NCI-H187 (cell line): ENCODE measurements around the gene ARRB1.

Source experiments
- DNase-seq, 2 experiments: peaks; one replicate each; lab custom pipeline; 2025; lab: John Stamatoyannopoulos, UW

The ARRB1 gene

DNA sequence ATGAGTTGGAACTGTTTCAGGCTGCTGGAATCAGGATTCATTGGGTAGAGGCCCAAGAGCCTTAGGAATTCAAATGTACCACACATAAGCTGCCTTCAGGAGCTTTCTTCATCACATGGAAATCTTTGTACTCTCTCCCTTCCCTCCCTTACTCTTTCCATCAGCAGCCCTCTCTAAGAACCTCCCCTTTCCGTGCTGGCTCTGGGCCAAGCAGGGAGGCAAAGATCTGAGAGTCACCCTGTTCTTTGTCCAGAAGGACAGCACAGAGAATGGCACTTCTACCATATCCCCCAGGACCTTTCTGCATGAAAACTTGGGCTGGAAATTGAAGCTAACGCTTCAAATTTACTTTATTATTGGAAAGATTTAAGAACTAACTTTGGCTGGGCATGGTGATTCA lies 131.6 kb downstream of the ARRB1 start:
- no peak for DNase-seq

DNA sequence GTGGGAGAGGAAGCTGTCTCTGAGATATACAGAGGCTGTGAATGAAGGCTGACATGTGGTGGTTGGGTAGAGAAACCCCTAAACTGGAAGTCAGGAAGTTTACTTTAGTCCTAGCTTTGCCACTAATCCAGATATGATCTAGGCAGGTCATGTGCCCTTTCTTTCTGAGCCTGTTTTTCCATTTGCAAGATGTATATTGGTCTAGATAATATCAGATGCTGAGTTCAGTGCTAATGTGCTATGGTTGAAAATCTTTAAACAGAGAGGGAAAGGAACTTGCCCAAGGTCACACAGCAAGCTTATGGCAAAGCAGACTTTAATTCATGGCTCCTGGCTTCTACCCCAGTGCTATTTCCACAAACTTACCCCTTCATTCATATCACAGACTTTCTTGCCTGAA lies 136.6 kb downstream of the ARRB1 start:
- DNase-seq: no peak

- DNase-seq: no peak
Measured at GRCh38 chr11:75214411-75214821, 137.0 kb downstream of the ARRB1 start.
